Pancreas (tissue), 10 donors: ENCODE data around the gene TSPAN13. TPM values are rescaled to one million over a fixed set of nuclear protein-coding genes. Genes with fewer than 3 reads are reported as not detected.

ENCODE experiments used
- ATAC-seq, 4 donors: fragments of 200-7000 bp; cut with Tn5 transposase; one replicate each; pipeline versions ENCODE4 v1.8.0 to v1.9.1; 2020; ENCODE audit warnings: mild to moderate bottlenecking in 4 of 4, moderate library complexity in 4 of 4
- DNase-seq, 6 donors: peaks; one replicate each; pipeline ENCODE4 v3.0.0-alpha.2; 2020
- FAIRE-seq: peaks from 2 replicates; lab custom pipeline; 2012; peaks lifted over from hg19 to GRCh38; lab: Jason Lieb, UNC
- H3K27ac ChIP-seq, 4 donors: fragments of 200-600 bp; sonication (generic); 1 replicate in 3 of 4; 2 replicates in 1 of 4; pipeline versions ENCODE4 v1.5.0 to v1.8.0; 2020
- H3K27me3 ChIP-seq, 4 donors: fragments of 200-600 bp; one replicate each; pipeline ENCODE4 v1.8.0; 2021
- H3K36me3 ChIP-seq, 3 donors: fragments of 200-600 bp; sonication (generic) in 1 of 3; one replicate each; pipeline versions ENCODE4 v1.5.0 to v1.8.0; 2020 to 2021
- H3K4me1 ChIP-seq, 3 donors: fragments of 200-600 bp; one replicate each; pipeline ENCODE4 v1.8.0; 2021
- H3K4me3 ChIP-seq, 4 donors: fragments of 200-600 bp; sonication (generic) in 2 of 4; one replicate each; pipeline versions ENCODE4 v1.5.0 to v1.8.0; 2020 to 2021
- H3K9me3 ChIP-seq, 4 donors: fragments of 200-600 bp; one replicate each; pipeline ENCODE4 v1.8.0; 2021
- WGBS, 2 donors: extraction: QIAGEN DNeasy Blood & Tissue Kit; methylation state at CpG; one replicate each; pipeline ENCODE4 v1.1.7; 2013; 5-methylcytosine and 5-hydroxymethylcytosine counted together
- intact Hi-C, 3 donors: fragments of 100-400 bp; cut with DNase I; formaldehyde crosslinking; loops; one replicate each; pipeline versions ENCODE4 v1.11.1 to v1.14.2; 2022
- polyA plus RNA-seq, 2 donors: library from polyadenylated mRNA; stranded (reverse); fragments of 200-250 nt; gene quantifications; one replicate each; pipeline ENCODE4 v1.2.3, GENCODE V29; 2013
- total RNA-seq, 6 donors: library from RNA; stranded (reverse); fragmentation: NEBNext Ultra II Directional in 4 of 6; extraction: Animal tissue kit (Norgen Biotek cat#: 25700) in 4 of 6; gene quantifications; one replicate each; pipeline versions ENCODE4 v1.2.1 to v1.2.4, GENCODE V29; 2021 to 2023
- TF ChIP-seq, protein P1 (sequence below), 4 donors: fragments of 200-600 bp; sonication (generic) in 3 of 4; IDR thresholded peaks; one replicate each; pipeline versions ENCODE4 v1.5.0 to v1.8.0; 2021; ENCODE audit warnings: antibody characterized with exemption in 4 of 4
- donor health status: healthy with polysubstance abuse.
- donor health status: DM: no; HTN: no; CAD: no; lungs with moderate emphysema.
- donor health status: DM: no; HTN: no; CAD: no.
- donor health status: control.
- donor health status: control.
- donor health status: Bipolar disorder and iron deficiency.
- donor health status: DM: yes; HTN: yes; CAD: no.
- donor health status: DM: no; HTN: no; CAD: no.
- donor health status: DM: no; HTN: no; CAD: no.
- donor health status: DM: yes; HTN: yes; CAD: no.

The TSPAN13 gene
- total and polyA plus RNA-seq, 8 donors = 30.7 to 64.9 (median 53.0) TPM

GRCh38 chr7:16812542-16813231 lies 59.1 kb downstream of the TSPAN13 start:
- DNase-seq (no peak), ATAC-seq (peak in 1 of 4 donors; percentile 16), FAIRE-seq (peak; percentile 17)
- WGBS, 2 donors = 57 to 60% methylated on average over 4 of the region's 4 CpGs
- no peaks in the 10 kb centered on the region for H3K27me3 ChIP-seq
- intact Hi-C loops = no loop called here
- H3K4me1 ChIP-seq = peaks cover 5 to 29% (median 10%) of the 10 kb centered on the region in 3 donors
- H3K36me3 ChIP-seq = no peaks in the 10 kb centered on the region
- peak overlapping the region in 3 of 4 donors; percentile 40 to 47 (median 42) for H3K27ac ChIP-seq
- no peaks in the 10 kb centered on the region for H3K9me3 ChIP-seq
- H3K4me3 ChIP-seq = no peak overlapping the region
- TF ChIP-seq, protein P1, sequence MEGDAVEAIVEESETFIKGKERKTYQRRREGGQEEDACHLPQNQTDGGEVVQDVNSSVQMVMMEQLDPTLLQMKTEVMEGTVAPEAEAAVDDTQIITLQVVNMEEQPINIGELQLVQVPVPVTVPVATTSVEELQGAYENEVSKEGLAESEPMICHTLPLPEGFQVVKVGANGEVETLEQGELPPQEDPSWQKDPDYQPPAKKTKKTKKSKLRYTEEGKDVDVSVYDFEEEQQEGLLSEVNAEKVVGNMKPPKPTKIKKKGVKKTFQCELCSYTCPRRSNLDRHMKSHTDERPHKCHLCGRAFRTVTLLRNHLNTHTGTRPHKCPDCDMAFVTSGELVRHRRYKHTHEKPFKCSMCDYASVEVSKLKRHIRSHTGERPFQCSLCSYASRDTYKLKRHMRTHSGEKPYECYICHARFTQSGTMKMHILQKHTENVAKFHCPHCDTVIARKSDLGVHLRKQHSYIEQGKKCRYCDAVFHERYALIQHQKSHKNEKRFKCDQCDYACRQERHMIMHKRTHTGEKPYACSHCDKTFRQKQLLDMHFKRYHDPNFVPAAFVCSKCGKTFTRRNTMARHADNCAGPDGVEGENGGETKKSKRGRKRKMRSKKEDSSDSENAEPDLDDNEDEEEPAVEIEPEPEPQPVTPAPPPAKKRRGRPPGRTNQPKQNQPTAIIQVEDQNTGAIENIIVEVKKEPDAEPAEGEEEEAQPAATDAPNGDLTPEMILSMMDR (IDR thresholded peaks at IDR 0.05) = no peak

- no peaks in the 10 kb centered on the region for H3K9me3 ChIP-seq
- H3K36me3 ChIP-seq = no peaks in the 10 kb centered on the region
- ATAC-seq (peak; percentile 21 to 73 (median 60)), DNase-seq (no peak), FAIRE-seq (no peak)
- peaks cover 5 to 29% (median 10%) of the 10 kb centered on the region in 3 donors for H3K4me1 ChIP-seq
- no peak overlapping the region for H3K4me3 ChIP-seq
- TF ChIP-seq, protein P1 (IDR thresholded peaks at IDR 0.05) = no peak
- H3K27ac ChIP-seq = peak overlapping the region in 3 of 4 donors; percentile 40 to 47 (median 42)
- H3K27me3 ChIP-seq = no peaks in the 10 kb centered on the region
- 32 to 33% methylated on average over 3 of the region's 3 CpGs for WGBS, 2 donors
- intact Hi-C loops = no loop called here
Observed at GRCh38 chr7:16813232-16813616, 59.7 kb downstream of the TSPAN13 start.

GRCh38 chr7:16815001-16815400 lies 61.4 kb downstream of the TSPAN13 start:
- Histone ChIP-seq H3K27ac (no peak overlapping the region), H3K4me3 (no peak overlapping the region), H3K9me3 (no peaks in the 10 kb centered on the region), H3K36me3 (no peaks in the 10 kb centered on the region), H3K4me1 (peaks cover 5 to 29% (median 10%) of the 10 kb centered on the region in 3 donors), H3K27me3 (no peaks in the 10 kb centered on the region)
- no peak for FAIRE-seq
- ATAC-seq = no peak
- intact Hi-C loops = no loop called here
- TF ChIP-seq, protein P1 (IDR thresholded peaks at IDR 0.05) = no peak
- WGBS, 2 donors = 85 to 88% methylated on average over 2 of the region's 2 CpGs
- no peak for DNase-seq

- intact Hi-C loops = no loop called here
- WGBS, 2 donors = 70 to 95% methylated on average over 2 of the region's 2 CpGs
Observed at GRCh38 chr7:16816824-16817223, 63.3 kb downstream of the TSPAN13 start.

More at GRCh38 chr7:16816824-16817223, 63.3 kb downstream of the TSPAN13 start:
- Histone ChIP-seq H3K4me1 (peaks cover 8 to 22% (median 10%) of the 10 kb centered on the region in 3 donors), H3K4me3 (no peak overlapping the region), H3K27me3 (no peaks in the 10 kb centered on the region), H3K36me3 (no peaks in the 10 kb centered on the region), H3K27ac (no peak overlapping the region), H3K9me3 (no peaks in the 10 kb centered on the region)
- DNase-seq = no peak
- FAIRE-seq = no peak
- ATAC-seq = peak in 3 of 4 donors; percentile 21 to 68 (median 53)
- TF ChIP-seq, protein P1 (IDR thresholded peaks at IDR 0.05) = no peak
